Dendritic cell treated with granulocyte-macrophage colony-stimulating factor and Interleukin-4, amounts not matched to agents 40 ng/mL and 50 ng/mL, for 4 days (primary cell): ENCODE measurements around the gene CRB1.

Experiments
- H3K27ac Mint-ChIP-seq: one replicate; pipeline ENCODE4 v1.8.0; 2022; ENCODE audit warnings: mild to moderate bottlenecking, mixed read lengths
- H3K27me3 Mint-ChIP-seq: one replicate; pipeline ENCODE4 v1.8.0; 2022; ENCODE audit warnings: mild to moderate bottlenecking, mixed read lengths
- H3K36me3 Mint-ChIP-seq: one replicate; pipeline ENCODE4 v1.8.0; 2022; ENCODE audit warnings: low read depth, mixed read lengths
- H3K4me1 Mint-ChIP-seq: one replicate; pipeline ENCODE4 v1.8.0; 2022; ENCODE audit warnings: low read depth, mixed read lengths
- H3K4me3 Mint-ChIP-seq: one replicate; pipeline ENCODE4 v1.8.0; 2022; ENCODE audit warnings: mild to moderate bottlenecking, moderate library complexity, mixed read lengths
- H3K9me3 Mint-ChIP-seq: one replicate; pipeline ENCODE4 v1.8.0; 2022; ENCODE audit warnings: mixed read lengths
- intact Hi-C: fragments of 100-400 bp; cut with micrococcal nuclease; formaldehyde crosslinking; loops from one replicate; pipeline ENCODE4 v1.15.0; 2022

CRB1 gene

DNA sequence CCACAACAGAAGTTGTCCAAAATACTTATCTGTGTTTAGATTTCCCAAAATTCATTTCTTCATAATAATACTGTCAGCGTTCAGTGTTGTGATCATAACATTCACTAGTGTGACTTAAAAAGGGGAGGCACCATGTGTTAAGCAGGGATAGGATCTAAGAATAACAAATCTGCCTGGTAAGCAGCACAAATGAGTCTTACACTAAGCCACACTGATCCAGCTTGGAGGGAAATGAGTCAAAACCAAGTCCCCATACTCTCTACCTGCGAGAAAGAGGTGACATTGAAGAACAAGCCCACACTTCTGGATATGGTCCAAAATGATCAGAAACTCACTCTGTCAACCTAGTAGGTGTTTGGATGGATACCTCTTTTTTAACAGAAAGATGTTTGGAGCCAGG, 145.5 kb downstream of the CRB1 start:
- no peak overlapping the region for H3K27ac Mint-ChIP-seq
- intact Hi-C loops, result no loop called here
- no peaks in the 10 kb centered on the region for H3K36me3 Mint-ChIP-seq
- no peaks in the 10 kb centered on the region for H3K4me1 Mint-ChIP-seq
- no peaks in the 10 kb centered on the region for H3K27me3 Mint-ChIP-seq
- no peak overlapping the region for H3K4me3 Mint-ChIP-seq
- peaks cover 7% of the 10 kb centered on the region for H3K9me3 Mint-ChIP-seq

GRCh38 chr1:197415221-197415620, 147.2 kb downstream of the CRB1 start:
- H3K4me1 Mint-ChIP-seq, result no peaks in the 10 kb centered on the region
- no peaks in the 10 kb centered on the region for H3K36me3 Mint-ChIP-seq
- intact Hi-C loops, result no loop called here
- no peaks in the 10 kb centered on the region for H3K27me3 Mint-ChIP-seq
- H3K4me3 Mint-ChIP-seq, result no peak overlapping the region
- peaks cover 7% of the 10 kb centered on the region for H3K9me3 Mint-ChIP-seq
- no peak overlapping the region for H3K27ac Mint-ChIP-seq

- Mint-ChIP-seq H3K9me3 (peaks cover 7% of the 10 kb centered on the region), H3K4me1 (no peaks in the 10 kb centered on the region), H3K4me3 (no peak overlapping the region), H3K27me3 (no peaks in the 10 kb centered on the region), H3K27ac (no peak overlapping the region), H3K36me3 (no peaks in the 10 kb centered on the region)
- intact Hi-C loops, result no loop called here
Measured at GRCh38 chr1:197418693-197419092, 150.6 kb downstream of the CRB1 start.

DNA sequence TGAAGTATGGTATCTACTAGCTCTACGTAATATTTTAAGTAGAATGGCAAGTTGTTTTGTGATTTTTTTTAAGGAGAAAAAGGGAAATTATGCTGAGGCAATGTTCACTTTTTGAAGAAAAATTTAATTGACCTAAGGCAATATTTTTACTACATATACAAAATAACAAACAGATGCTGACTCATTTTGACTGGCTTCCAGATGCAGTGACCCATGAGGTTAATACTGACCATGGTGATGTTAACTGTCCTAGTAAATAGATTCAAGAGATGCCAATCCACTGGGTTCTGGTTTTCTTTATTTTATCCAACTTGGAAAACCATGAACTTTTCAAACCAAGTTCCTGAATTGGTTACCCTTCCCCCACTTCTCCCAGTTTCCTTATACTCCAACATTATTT, 154.9 kb downstream of the CRB1 start:
- Mint-ChIP-seq H3K4me1 (no peaks in the 10 kb centered on the region), H3K27ac (no peak overlapping the region), H3K4me3 (no peak overlapping the region), H3K9me3 (no peaks in the 10 kb centered on the region), H3K27me3 (no peaks in the 10 kb centered on the region), H3K36me3 (no peaks in the 10 kb centered on the region)
- intact Hi-C loops, result no loop called here

- Mint-ChIP-seq H3K4me1 (no peaks in the 10 kb centered on the region), H3K27me3 (no peaks in the 10 kb centered on the region), H3K36me3 (no peaks in the 10 kb centered on the region), H3K27ac (no peak overlapping the region), H3K9me3 (no peaks in the 10 kb centered on the region), H3K4me3 (no peak overlapping the region)
- intact Hi-C loops, result no loop called here
Measured at GRCh38 chr1:197424380-197424779, 156.3 kb downstream of the CRB1 start.

GRCh38 chr1:197429372-197429771, 161.3 kb downstream of the CRB1 start:
- H3K27ac Mint-ChIP-seq, result no peak overlapping the region
- H3K9me3 Mint-ChIP-seq, result no peaks in the 10 kb centered on the region
- no peaks in the 10 kb centered on the region for H3K4me1 Mint-ChIP-seq
- no peaks in the 10 kb centered on the region for H3K36me3 Mint-ChIP-seq
- intact Hi-C loops, result no loop called here
- H3K4me3 Mint-ChIP-seq, result no peak overlapping the region
- H3K27me3 Mint-ChIP-seq, result no peaks in the 10 kb centered on the region

GRCh38 chr1:197435224-197435623, 167.2 kb downstream of the CRB1 start:
- no peaks in the 10 kb centered on the region for H3K9me3 Mint-ChIP-seq
- intact Hi-C loops, result no loop called here
- H3K27ac Mint-ChIP-seq, result no peak overlapping the region
- no peaks in the 10 kb centered on the region for H3K4me1 Mint-ChIP-seq
- H3K4me3 Mint-ChIP-seq, result no peak overlapping the region
- no peaks in the 10 kb centered on the region for H3K36me3 Mint-ChIP-seq
- no peaks in the 10 kb centered on the region for H3K27me3 Mint-ChIP-seq

DNA sequence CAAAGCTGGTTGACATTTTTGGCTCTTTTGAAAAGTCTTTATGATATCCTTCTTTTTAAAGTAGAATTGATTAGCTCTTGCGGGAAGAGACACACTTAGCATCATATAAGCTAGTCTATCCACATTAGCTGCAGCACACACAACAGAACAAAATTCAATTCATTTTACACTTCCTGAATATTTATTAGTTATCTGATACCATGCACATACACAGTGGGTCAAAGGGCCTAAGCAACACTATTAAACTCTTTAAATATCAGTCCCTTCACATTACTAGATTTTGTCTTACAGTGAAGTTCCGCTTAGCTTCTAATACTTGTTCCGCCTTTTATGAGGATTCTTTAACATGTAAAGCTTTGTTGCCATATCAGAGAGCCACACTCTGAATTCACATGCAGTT, 169.5 kb downstream of the CRB1 start:
- intact Hi-C loops, result no loop called here
- Mint-ChIP-seq H3K4me1 (no peaks in the 10 kb centered on the region), H3K27me3 (no peaks in the 10 kb centered on the region), H3K4me3 (no peak overlapping the region), H3K27ac (no peak overlapping the region), H3K36me3 (no peaks in the 10 kb centered on the region), H3K9me3 (no peaks in the 10 kb centered on the region)

DNA sequence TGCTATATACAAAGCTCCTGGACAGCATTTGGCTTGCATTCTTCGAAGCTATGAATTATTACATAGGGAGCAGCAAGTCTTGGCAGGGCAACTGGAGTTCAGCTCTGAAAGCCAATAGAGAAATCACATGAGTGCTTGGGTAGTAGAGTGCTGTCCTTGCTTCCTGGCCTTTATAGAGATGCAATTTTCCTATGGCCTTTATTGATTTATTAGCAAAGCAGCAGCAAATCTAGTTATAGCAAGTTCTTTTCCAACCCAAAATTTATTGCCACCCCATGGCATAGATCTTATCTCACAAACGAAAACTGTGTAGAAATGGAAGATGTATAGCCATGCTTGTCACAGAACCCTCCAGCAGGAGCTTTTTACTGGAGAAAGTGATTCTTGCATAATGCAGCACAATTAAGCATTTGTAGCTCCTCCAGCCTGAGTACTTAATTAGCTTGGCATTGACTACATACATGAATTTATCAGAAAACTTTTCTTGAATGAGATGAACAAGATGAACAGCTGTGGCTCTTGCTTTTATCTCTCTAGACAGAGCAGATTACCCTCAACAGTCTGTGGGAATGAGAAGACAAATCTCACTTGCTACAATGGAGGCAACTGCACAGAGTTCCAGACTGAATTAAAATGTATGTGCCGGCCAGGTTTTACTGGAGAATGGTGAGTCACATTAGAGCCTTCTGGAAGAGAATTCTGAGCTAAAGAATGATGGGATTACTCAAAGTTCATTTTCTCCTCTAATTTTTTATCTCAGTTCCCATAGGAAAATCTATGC, 170.1 kb downstream of the CRB1 start:
- Mint-ChIP-seq H3K36me3 (no peaks in the 10 kb centered on the region), H3K9me3 (no peaks in the 10 kb centered on the region), H3K27me3 (no peaks in the 10 kb centered on the region), H3K27ac (no peak overlapping the region), H3K4me3 (no peak overlapping the region), H3K4me1 (no peaks in the 10 kb centered on the region)
- intact Hi-C loops, result no loop called here

DNA sequence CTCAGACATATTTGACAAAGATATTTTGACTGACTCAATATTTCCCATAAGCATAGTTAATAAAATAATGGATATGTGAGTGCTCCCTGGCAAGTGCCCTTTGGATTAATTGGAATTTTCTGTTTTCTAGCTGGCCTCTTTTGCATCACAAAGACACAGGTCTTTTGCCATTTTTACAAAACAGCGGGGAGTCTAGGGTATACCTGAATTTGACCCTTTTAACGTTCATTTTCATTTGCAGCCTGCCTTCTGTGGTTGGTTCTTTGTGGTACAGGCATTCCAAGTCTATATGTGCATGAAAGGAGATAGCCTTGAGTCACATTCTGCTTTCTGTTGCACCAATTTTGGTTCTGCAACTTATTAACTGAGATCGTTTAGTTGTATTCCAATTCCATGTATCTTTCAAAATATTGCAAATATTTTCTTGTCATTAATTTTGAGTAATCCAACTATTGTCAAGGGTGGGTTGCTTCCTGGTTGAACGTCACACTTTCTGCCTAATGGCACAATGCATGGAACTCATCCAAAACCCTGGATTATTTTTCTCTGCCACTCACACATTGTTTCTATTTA, 171.7 kb downstream of the CRB1 start:
- no peaks in the 10 kb centered on the region for H3K4me1 Mint-ChIP-seq
- no peaks in the 10 kb centered on the region for H3K9me3 Mint-ChIP-seq
- no peak overlapping the region for H3K4me3 Mint-ChIP-seq
- H3K36me3 Mint-ChIP-seq, result no peaks in the 10 kb centered on the region
- no peak overlapping the region for H3K27ac Mint-ChIP-seq
- H3K27me3 Mint-ChIP-seq, result no peaks in the 10 kb centered on the region
- intact Hi-C loops, result no loop called here

GRCh38 chr1:197440715-197441114, 172.7 kb downstream of the CRB1 start:
- Mint-ChIP-seq H3K9me3 (no peaks in the 10 kb centered on the region), H3K4me3 (no peak overlapping the region), H3K27ac (no peak overlapping the region), H3K36me3 (no peaks in the 10 kb centered on the region), H3K4me1 (no peaks in the 10 kb centered on the region), H3K27me3 (no peaks in the 10 kb centered on the region)
- intact Hi-C loops, result no loop called here

DNA sequence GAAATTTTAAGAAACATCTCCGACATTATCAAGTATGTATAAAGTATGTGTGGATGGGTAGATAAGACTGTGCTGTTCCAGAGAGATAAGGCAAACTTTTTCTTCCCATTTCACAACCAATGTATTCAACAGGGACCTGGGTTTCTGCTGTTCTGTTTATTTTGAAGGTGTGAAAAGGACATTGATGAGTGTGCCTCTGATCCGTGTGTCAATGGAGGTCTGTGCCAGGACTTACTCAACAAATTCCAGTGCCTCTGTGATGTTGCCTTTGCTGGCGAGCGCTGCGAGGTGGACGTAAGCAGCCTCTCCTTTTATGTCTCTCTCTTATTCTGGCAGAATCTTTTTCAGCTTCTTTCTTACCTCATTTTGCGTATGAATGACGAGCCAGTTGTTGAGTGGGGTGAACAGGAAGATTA, 174.0 kb downstream of the CRB1 start:
- H3K36me3 Mint-ChIP-seq, result no peaks in the 10 kb centered on the region
- no peak overlapping the region for H3K4me3 Mint-ChIP-seq
- H3K9me3 Mint-ChIP-seq, result no peaks in the 10 kb centered on the region
- no peaks in the 10 kb centered on the region for H3K4me1 Mint-ChIP-seq
- H3K27me3 Mint-ChIP-seq, result no peaks in the 10 kb centered on the region
- H3K27ac Mint-ChIP-seq, result no peak overlapping the region
- intact Hi-C loops, result no loop called here

GRCh38 chr1:197444755-197445154, 176.7 kb downstream of the CRB1 start:
- Mint-ChIP-seq H3K4me3 (no peak overlapping the region), H3K36me3 (no peaks in the 10 kb centered on the region), H3K9me3 (no peaks in the 10 kb centered on the region), H3K27me3 (no peaks in the 10 kb centered on the region), H3K27ac (no peak overlapping the region), H3K4me1 (no peaks in the 10 kb centered on the region)
- intact Hi-C loops, result no loop called here

- Mint-ChIP-seq H3K27me3 (no peaks in the 10 kb centered on the region), H3K36me3 (no peaks in the 10 kb centered on the region), H3K9me3 (no peaks in the 10 kb centered on the region), H3K27ac (no peak overlapping the region), H3K4me3 (no peak overlapping the region), H3K4me1 (no peaks in the 10 kb centered on the region)
- intact Hi-C loops, result no loop called here
Measured at GRCh38 chr1:197448121-197448779, 180.2 kb downstream of the CRB1 start.
